Muscle of back (tissue), 11 donors: ENCODE measurements around the gene IMPG2. TPM values are rescaled to one million over a fixed set of nuclear protein-coding genes. Genes with fewer than 3 reads are reported as not detected.

Experiments
- DNase-seq, 3 donors: peaks; one replicate each; pipeline versions ENCODE4 v3.0.0 to v3.0.0-alpha.2; 2013
- polyA plus RNA-seq, 10 donors: library from polyadenylated mRNA; unstranded; fragments of 120-200 nt; gene quantifications; one replicate each; pipeline ENCODE4 v1.2.1, GENCODE V29; 2013; ENCODE audit not compliant: insufficient read length in 10 of 10

IMPG2 gene
- polyA plus RNA-seq, 10 donors, result 0.30 to 2.9 (median 0.98) TPM

GRCh38 chr3:101243285-101244211 lies 76.8 kb downstream of the IMPG2 start:
- DNase-seq, result peak in 1 of 3 donors; percentile 15

GRCh38 chr3:101240719-101241399 lies 79.5 kb downstream of the IMPG2 start:
- no peak for DNase-seq

DNA sequence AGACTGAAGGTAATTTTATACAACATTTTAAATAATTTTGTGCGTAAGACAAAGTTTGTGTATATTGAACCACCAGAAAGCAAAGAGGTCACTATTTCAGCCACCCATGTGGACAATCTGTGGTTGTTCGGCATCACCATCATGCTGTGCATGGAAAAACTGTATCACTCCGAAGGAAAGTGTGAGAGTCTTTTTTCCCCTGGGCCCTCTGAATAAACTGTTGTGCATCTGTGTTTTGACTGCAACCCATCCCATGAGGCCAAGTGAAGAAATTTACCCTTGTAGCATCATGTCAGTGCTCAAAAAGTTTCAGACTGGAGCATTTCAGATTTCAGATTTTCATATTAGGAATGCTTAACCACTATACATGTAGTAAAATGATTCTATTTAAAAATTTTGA lies 85.3 kb downstream of the IMPG2 start:
- no peak for DNase-seq

- DNase-seq, result no peak
Measured at GRCh38 chr3:101230618-101231017, 89.8 kb downstream of the IMPG2 start.

- DNase-seq, result no peak
Measured at GRCh38 chr3:101229681-101230080, 90.7 kb downstream of the IMPG2 start.

DNA sequence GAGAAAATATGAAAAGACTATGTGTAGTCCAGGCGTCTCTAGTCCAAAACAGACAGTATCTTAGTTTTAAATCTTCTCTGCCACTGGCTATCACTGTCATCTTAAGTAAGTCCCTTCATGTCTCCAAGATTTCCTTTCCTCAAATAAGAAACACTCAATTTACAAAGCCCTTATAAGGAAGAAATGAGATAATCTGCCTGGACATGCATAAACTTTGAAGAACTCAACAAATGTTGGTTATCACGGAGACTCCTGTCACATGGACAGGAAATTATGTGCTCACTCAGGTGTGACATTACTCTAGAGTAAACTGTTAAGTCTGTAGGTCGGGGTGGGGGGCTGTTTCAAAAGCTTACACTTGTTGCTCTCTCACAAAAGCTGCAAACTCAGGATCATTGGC lies 91.9 kb downstream of the IMPG2 start:
- DNase-seq, result no peak

DNA sequence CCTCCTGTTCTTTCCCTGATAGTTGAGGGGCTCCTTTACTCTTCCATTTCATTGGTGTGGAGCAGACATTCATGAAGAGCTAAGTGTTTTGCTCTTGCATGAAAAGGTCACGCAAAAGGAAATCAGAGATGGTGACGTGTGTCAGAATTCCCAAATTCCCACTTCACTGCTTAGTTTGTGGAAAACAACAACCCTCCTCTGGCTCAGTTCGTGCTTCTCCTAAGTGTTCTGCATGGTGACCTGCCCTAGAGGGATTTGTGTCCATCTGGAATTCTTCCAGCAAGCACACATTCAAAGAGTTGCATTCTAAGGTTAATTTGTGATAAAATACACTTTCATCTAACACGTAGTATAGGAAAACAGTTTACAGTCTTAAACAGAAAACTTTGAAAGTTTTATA lies 95.6 kb downstream of the IMPG2 start:
- no peak for DNase-seq

DNA sequence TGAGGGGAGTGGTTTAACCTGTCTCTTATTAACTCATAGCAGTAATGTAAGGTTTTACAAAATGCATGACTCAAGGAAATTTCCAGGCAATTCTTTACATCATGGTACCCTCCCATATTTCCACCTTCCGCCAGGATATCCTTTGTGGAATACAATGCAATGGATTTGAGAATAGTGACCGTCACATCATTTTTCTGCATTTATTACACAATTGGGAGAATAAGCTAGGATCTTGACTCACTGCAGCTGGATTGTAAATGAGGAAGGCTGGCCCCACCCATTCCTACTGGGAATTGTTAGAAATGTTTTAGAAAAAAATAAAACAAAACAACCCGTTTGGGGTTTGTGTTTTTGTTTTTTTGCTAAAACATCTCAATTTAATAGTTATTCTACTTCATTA lies 97.4 kb downstream of the IMPG2 start:
- DNase-seq, result peak in 1 of 3 donors; percentile 32

DNA sequence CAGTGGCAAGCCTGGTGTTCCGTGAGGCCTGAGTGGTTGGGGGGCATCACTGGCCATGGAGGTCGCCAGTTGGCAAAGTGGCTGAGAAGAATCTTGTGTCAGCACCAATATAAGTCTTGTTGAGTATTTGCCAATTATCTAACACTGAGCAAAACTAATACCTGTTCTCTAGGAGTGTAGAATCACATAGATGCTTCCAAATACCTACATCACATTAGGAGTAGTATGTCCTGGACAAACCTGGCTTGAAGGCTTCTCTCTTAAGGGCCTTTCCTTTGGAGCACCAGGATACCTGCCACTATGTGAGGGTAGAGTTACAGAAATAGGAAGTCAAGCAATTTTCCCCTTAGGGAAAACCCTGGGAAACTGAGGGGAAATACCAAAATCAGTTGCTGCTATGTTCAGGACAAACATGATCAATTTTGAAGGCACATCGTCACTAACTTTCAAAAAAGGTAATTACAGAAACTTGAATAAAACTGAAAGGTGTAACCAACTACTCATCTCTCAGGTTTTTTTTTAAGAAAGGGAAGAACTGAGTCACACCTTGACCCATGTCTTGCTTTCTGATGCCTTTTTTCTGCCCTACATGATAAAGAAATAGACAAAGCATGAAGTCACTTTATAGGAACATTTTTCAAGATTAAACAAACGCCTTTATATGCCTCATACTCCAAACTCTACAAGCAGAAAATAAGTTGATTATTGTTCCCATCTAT lies 100.4 kb downstream of the IMPG2 start:
- no peak for DNase-seq

DNA sequence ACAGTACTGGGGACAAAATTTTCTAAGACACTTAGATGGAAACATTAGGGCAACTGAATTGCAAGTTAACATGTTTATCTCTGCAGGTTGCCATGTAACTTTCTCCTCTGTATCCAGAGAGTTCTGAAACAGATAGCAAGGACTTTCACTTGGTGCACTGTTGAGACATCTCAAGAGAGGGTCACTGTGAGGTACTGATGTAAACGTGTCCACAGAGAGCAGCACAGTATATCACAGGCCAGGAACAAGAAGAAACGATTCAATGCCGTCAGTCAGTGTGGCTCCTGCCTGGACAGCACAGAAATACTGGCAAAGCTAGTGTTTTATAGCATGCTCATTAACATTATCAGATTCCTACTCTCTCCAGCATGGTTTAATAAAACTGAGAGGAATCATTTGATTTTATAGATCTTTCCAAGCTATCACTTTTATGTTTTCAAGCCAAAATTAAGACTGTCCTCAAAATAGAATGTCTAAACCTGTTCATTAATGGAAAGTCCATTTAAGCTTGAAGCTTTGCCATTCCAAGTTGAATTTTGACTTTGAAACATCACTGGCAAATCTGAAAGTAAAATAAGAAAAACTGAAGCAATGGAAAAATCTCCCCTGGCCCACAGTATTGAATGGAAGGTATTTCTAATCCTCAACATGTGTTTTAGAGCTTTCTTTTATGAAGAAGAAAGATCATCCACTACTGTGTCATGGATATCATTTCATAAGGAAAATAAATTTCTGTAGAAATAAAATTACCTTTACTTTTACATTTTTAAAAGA lies 102.7 kb downstream of the IMPG2 start:
- peak in 2 of 3 donors; percentile 45 to 71 for DNase-seq

DNA sequence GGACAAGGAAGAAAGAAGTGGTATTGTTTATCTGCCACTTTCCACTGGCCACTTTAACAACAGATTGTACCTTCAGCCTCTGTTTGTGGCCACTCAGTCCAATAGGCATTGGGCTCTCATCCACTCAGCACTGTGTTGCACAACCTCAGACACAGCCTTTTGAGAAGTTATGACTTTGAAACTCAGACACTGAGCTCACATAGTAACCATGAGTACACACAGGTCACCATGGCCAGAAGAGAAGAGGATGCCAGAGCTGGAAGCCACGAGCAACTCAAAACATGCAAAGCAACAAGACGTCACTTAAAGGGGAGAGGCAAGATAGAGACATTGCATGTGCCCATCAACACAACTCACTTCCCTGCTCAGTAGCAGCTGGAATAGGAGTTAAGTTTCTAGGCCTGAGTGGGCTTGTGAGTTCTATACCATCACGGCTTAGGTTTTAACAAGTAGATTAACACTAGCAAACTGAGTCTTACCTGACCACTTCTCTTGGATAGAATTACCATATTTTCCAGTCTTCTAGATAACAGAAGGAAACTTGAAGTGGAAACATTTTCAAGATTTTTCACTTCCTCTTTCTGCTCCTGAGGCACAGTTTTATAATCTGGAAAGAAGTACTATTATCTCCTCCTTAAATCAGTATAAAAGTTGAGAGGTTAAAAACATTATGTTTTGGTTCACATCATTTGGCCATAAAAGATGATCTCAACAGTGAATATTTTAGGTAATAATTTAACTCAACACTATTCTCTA lies 103.5 kb downstream of the IMPG2 start:
- DNase-seq, result peak in 2 of 3 donors; percentile 37 to 61

GRCh38 chr3:101212730-101213129 lies 107.6 kb downstream of the IMPG2 start:
- no peak for DNase-seq

DNA sequence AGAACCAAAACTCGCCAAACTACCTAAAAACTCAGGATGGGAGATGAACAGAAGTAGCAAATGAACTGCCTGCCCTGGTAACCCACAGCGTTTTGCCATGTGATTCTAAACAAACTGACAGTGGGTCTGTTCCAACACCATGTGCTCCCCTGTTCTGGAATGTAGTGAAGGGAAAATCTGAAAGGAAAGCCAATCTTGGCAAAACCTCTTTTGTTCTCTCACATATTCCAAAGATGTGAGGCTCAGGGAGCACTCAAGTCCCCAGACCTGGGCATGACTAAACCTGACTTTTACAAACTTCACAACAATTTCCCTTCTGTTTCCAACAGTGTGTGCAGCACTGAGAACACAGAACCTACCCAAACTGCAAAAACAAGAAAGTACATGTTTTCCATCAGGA lies 116.1 kb downstream of the IMPG2 start:
- DNase-seq, result peak in 2 of 3 donors; percentile 59 to 60

- DNase-seq, result peak in 2 of 3 donors; percentile 7 to 30
Measured at GRCh38 chr3:101203411-101203810, 117.0 kb downstream of the IMPG2 start.

DNA sequence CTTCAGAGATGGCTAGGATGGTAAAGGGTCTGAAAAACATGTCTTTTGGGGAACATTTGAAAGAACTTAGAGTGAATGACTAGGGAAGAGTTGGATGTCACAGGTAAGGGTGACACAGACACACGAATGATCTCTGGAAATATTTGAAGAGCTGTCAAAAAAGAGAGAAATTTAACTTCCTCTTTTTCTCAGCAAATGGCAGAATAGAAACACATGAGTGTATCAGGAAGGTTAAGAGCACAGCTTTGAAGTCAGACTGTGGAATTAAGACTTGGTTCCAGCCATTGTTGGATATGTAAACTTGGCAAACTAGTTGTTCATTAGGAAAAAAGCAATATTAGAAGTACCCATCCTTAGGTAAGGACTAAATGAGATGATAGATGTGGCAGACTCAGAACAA lies 117.7 kb downstream of the IMPG2 start:
- DNase-seq, result no peak

- peak in 1 of 3 donors; percentile 54 for DNase-seq
Measured at GRCh38 chr3:101200461-101200860, 119.9 kb downstream of the IMPG2 start.

GRCh38 chr3:101195951-101196713 lies 124.2 kb downstream of the IMPG2 start:
- DNase-seq, result peak; percentile 51 to 72 (median 57)

DNA sequence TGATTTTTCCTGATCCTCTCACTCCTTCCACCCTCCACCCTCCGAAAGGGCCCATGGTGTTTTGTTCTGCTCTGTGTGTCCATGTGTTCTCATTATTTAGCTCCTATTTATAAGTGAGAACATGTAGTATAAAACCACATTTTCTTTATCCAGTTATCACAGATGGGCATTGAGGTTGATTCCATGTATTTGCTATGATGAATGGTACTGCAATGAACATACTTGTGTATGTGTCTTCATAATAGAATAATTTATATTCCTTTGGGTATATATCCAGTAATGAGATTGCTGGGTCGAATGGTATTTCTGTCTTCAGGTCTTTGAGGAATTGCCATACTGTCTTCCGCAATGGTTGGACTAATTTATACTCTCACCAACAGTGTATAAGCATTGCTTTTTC lies 126.0 kb downstream of the IMPG2 start:
- DNase-seq, result no peak

GRCh38 chr3:101193957-101194356 lies 126.4 kb downstream of the IMPG2 start:
- peak in 1 of 3 donors; percentile 72 for DNase-seq

DNA sequence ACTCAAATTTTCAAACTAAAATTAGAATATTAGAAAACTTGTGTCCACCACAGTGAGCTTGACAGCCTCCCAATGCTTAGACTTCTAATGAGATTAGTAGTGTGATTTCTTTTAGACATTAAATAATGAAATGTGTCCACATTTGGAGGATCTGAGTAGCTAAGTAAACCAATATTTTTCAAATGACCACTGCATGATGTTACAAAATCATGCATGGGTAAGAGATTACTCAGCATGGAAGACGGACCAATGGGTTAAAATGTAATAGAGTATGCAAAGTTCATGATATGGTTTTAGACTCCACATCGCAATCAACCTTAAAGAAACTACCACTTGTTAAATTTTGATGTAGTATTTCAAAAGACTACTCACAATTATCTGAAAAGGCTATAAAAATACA lies 130.6 kb downstream of the IMPG2 start:
- no peak for DNase-seq
